ENCODE results near the gene MEIOSIN.
A peak's percentile ranks its signal among the peaks of the same experiment; 100 is the strongest.

Gene MEIOSIN

GRCh38 chr19:45766869-45767346 is 33.7 kb downstream of the MEIOSIN start:
- TF ChIP-seq, protein P1, sequence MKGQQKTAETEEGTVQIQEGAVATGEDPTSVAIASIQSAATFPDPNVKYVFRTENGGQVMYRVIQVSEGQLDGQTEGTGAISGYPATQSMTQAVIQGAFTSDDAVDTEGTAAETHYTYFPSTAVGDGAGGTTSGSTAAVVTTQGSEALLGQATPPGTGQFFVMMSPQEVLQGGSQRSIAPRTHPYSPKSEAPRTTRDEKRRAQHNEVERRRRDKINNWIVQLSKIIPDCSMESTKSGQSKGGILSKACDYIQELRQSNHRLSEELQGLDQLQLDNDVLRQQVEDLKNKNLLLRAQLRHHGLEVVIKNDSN (IDR thresholded peaks at IDR 0.05) = no peak
- no peak for TF ChIP-seq CREB1 (IDR thresholded peaks at IDR 0.05; ENCODE audit: low read depth)
- no peak for TF ChIP-seq ZBTB7A (IDR thresholded peaks at IDR 0.05; ENCODE audit: low read depth)
- TF ChIP-seq, protein P2, sequence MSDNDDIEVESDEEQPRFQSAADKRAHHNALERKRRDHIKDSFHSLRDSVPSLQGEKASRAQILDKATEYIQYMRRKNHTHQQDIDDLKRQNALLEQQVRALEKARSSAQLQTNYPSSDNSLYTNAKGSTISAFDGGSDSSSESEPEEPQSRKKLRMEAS (IDR thresholded peaks at IDR 0.05) = no peak
- no peak for TF ChIP-seq RAD21 (IDR thresholded peaks at IDR 0.05; ENCODE audit: low read depth)
- TF ChIP-seq TEAD4 (IDR thresholded peaks at IDR 0.05) = no peak
- no peak for TF ChIP-seq NFIC (IDR thresholded peaks at IDR 0.05)
- TF ChIP-seq TCF12 (IDR thresholded peaks at IDR 0.05; ENCODE audit: low read depth) = no peak
- no peak for TF ChIP-seq REST (IDR thresholded peaks at IDR 0.05; ENCODE audit: low read depth)
- no peak for TF ChIP-seq TAF1 (IDR thresholded peaks at IDR 0.05; ENCODE audit: low read depth)
- TF ChIP-seq CEBPB (IDR thresholded peaks at IDR 0.05) = no peak
- TF ChIP-seq EGR1 (IDR thresholded peaks at IDR 0.05) = no peak
- TF ChIP-seq FOXM1 (IDR thresholded peaks at IDR 0.05; ENCODE audit: borderline replicate concordance, low read depth) = no peak
- TF ChIP-seq YY1 (IDR thresholded peaks at IDR 0.05; ENCODE audit: low read depth) = no peak
- no peak for TF ChIP-seq EP300 (IDR thresholded peaks at IDR 0.05; ENCODE audit: borderline replicate concordance)

DNA sequence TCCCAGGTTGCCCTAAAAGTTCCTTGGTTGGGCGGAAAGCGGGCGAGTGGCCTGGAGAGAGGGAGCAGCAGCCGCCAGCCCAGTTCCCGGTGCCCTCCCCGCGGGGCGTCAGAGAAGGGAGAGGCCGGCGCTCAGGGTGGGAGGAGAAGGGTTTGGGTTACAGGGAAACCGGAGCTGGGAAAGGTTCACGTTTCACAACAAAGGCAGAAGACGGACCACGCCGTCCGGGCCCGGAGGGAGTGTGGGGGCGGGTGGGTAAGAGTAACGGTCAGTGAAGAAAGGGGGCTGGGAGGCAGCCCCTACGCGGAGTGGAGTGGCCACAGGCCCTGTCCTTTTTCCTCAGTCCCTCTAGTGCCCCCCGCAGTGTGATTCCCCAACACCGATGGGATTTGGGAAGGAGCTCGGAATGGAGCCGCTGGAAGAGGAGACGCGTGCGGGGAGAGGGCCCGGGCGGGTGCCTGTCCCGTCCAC is 34.2 kb downstream of the MEIOSIN start:
- TF ChIP-seq, protein P1 (IDR thresholded peaks at IDR 0.05) = no peak
- TF ChIP-seq EP300 (IDR thresholded peaks at IDR 0.05; ENCODE audit: borderline replicate concordance) = peak; percentile 44; the same call in 1 of the 2 replicates
- TF ChIP-seq, protein P2 (IDR thresholded peaks at IDR 0.05) = peak; percentile 72
- TF ChIP-seq NFIC (IDR thresholded peaks at IDR 0.05) = no peak
- TF ChIP-seq ZBTB7A (IDR thresholded peaks at IDR 0.05; ENCODE audit: low read depth) = no peak
- TF ChIP-seq TCF12 (IDR thresholded peaks at IDR 0.05; ENCODE audit: low read depth) = peak; percentile 54; the same call in 1 of the 2 replicates
- no peak for TF ChIP-seq CREB1 (IDR thresholded peaks at IDR 0.05; ENCODE audit: low read depth)
- TF ChIP-seq YY1 (IDR thresholded peaks at IDR 0.05; ENCODE audit: low read depth) = no peak
- TF ChIP-seq TEAD4 (IDR thresholded peaks at IDR 0.05) = no peak
- TF ChIP-seq RAD21 (IDR thresholded peaks at IDR 0.05; ENCODE audit: low read depth) = peak; percentile 9; the same call in 1 of the 2 replicates
- no peak for TF ChIP-seq FOXM1 (IDR thresholded peaks at IDR 0.05; ENCODE audit: borderline replicate concordance, low read depth)
- peak; percentile 87 for TF ChIP-seq EGR1 (IDR thresholded peaks at IDR 0.05)
- no peak for TF ChIP-seq TAF1 (IDR thresholded peaks at IDR 0.05; ENCODE audit: low read depth)
- no peak for TF ChIP-seq CEBPB (IDR thresholded peaks at IDR 0.05)
- no peak for TF ChIP-seq REST (IDR thresholded peaks at IDR 0.05; ENCODE audit: low read depth)

DNA sequence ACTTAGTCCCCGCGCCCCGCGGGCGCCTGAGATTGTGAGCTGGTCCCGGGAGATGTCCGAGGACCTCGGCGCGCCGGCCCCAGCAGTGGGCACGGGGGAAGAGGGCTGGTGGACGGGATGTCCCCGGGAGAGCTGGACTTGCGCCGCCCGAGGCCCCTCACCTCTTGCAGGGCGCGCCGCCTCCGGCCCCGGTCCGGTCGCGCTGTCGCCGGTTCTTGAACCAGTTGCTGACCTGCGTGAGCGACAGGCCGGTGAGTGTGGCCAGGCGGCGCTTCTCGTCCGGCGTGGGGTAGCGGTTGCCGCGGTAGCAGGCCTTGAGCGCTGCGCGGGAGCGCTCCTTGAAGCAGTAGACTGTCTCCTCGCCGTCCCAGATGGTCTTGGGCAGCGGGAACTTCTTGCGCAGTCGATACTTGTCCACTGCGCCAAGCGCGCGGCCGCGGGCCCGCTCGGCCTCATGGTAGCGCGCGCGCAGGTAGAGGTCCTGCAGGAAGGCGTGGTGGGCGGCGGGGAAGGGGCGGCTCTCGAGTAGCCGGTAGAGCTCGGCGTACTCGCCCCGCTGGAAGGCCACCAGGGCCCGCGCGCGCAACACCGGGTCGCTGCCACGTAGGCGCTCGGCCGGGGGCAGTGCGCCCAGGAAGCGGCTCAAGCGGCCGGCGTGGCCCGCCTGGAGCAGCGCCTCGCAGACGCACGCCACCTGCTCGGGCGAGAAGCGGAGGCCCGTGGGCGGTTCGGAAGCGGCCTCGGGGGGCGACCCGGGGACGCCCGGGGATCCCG is 34.8 kb downstream of the MEIOSIN start:
- TF ChIP-seq FOXM1 (IDR thresholded peaks at IDR 0.05; ENCODE audit: borderline replicate concordance, low read depth) = no peak
- TF ChIP-seq, protein P1 (IDR thresholded peaks at IDR 0.05) = no peak
- TF ChIP-seq TAF1 (IDR thresholded peaks at IDR 0.05; ENCODE audit: low read depth) = peak; percentile 28; the same call in 1 of the 2 replicates
- 0 out of 2 replicates have a peak, but pooled peaks have one; percentile 24 for TF ChIP-seq TCF12 (IDR thresholded peaks at IDR 0.05; ENCODE audit: low read depth)
- peak; percentile 25; the same call in 1 of the 2 replicates for TF ChIP-seq NFIC (IDR thresholded peaks at IDR 0.05)
- TF ChIP-seq, protein P2 (IDR thresholded peaks at IDR 0.05) = peak; percentile 53

GRCh38 chr19:45768655-45768983 is 35.4 kb downstream of the MEIOSIN start:
- TF ChIP-seq YY1 (IDR thresholded peaks at IDR 0.05; ENCODE audit: low read depth) = peak; percentile 76
- no peak for TF ChIP-seq CREB1 (IDR thresholded peaks at IDR 0.05; ENCODE audit: low read depth)
- no peak for TF ChIP-seq FOXM1 (IDR thresholded peaks at IDR 0.05; ENCODE audit: borderline replicate concordance, low read depth)
- no peak for TF ChIP-seq TCF12 (IDR thresholded peaks at IDR 0.05; ENCODE audit: low read depth)
- TF ChIP-seq NFIC (IDR thresholded peaks at IDR 0.05) = no peak
- TF ChIP-seq, protein P1 (IDR thresholded peaks at IDR 0.05) = no peak
- TF ChIP-seq, protein P2 (IDR thresholded peaks at IDR 0.05) = no peak
- no peak for TF ChIP-seq CEBPB (IDR thresholded peaks at IDR 0.05)
